H1 (cell line): Measurements from ENCODE around the gene GSTA2. TPM values are rescaled to one million over a fixed set of nuclear protein-coding genes. Genes with fewer than 3 reads are reported as not detected.

Experiments used
- ASH2L ChIP-seq: fragments of 200-600, 300-600 bp; sonication (generic); IDR thresholded peaks from one replicate; pipeline ENCODE4 v1.7.1; 2017; ENCODE audit warnings: low read length
- CEBPB ChIP-seq: IDR thresholded peaks from 2 replicates; pipeline ENCODE4 v1.6.1; 2012; ENCODE audit warnings: low read depth, low read length
- CHD7 ChIP-seq: fragments of 300-600 bp; sonication (generic); IDR thresholded peaks from 2 replicates; pipeline ENCODE4 v1.7.1; 2012; ENCODE audit warnings: low read length, moderate library complexity, mild to moderate bottlenecking, inconsistent platforms; ENCODE audit not compliant: insufficient replicate concordance
- E2F6 ChIP-seq: IDR thresholded peaks from 2 replicates; pipeline ENCODE4 v1.6.1; 2012; ENCODE audit warnings: inconsistent platforms
- EP300 ChIP-seq, 2 experiments: IDR thresholded peaks; 1 replicate in 1 of 2; 2 replicates in 1 of 2; pipeline ENCODE4 v1.6.1; 2011 to 2012; ENCODE audit warnings: low read depth in 2 of 2, low read length in 2 of 2, mild to moderate bottlenecking in 2 of 2, borderline replicate concordance in 1 of 2, inconsistent platforms in 1 of 2, moderate library complexity in 1 of 2
- GABPA ChIP-seq: IDR thresholded peaks from 2 replicates; pipeline ENCODE4 v1.6.1; 2011; ENCODE audit warnings: mild to moderate bottlenecking, low read length, moderate library complexity, borderline replicate concordance; ENCODE audit not compliant: insufficient read depth
- KDM4A ChIP-seq: IDR thresholded peaks from one replicate; pipeline ENCODE4 v1.7.1; 2012; ENCODE audit warnings: low read depth, mild to moderate bottlenecking, moderate library complexity, low read length, inconsistent platforms; ENCODE audit not compliant: severe bottlenecking
- PHF8 ChIP-seq: fragments of 200-600 bp; sonication (generic); conservative IDR thresholded peaks from 2 replicates; pipeline ENCODE4 v1.7.1; 2012; ENCODE audit warnings: low read depth, mild to moderate bottlenecking, inconsistent platforms, low read length, moderate library complexity
- RFX5 ChIP-seq: IDR thresholded peaks from 2 replicates; pipeline ENCODE4 v1.6.1; 2011; ENCODE audit warnings: low read depth, low read length, improper control_type of control experiment, borderline replicate concordance
- SP1 ChIP-seq: IDR thresholded peaks from 2 replicates; pipeline ENCODE4 v1.6.1; 2011; ENCODE audit warnings: low read depth, low read length
- TEAD4 ChIP-seq: IDR thresholded peaks from 2 replicates; pipeline ENCODE4 v1.6.1; 2012; ENCODE audit warnings: low read depth, low read length, inconsistent platforms, mixed read lengths
- polyA plus RNA-seq, 7 experiments: library from polyadenylated mRNA; depleted of rRNA in 3 of 7; stranded (reverse) in 5 of 7; unstranded in 2 of 7; fragments of >200 nt in 5 of 7; fragments of 200-250 nt in 2 of 7; gene quantifications; 1 replicate in 5 of 7; 2 replicates in 1 of 7; 4 replicates in 1 of 7; pipeline versions ENCODE4 v1.2.1 to v1.2.3, GENCODE V29; 2011 to 2013; ENCODE audit warnings: missing spikeins in 2 of 7, mixed read lengths in 2 of 7
- total RNA-seq: library from RNA; stranded (reverse); fragmentation: NEBNext Ultra II Directional; extraction: Animal tissue kit (Norgen Biotek cat#: 25700); gene quantifications from 2 replicates; pipeline ENCODE4 v1.2.1, GENCODE V29; 2021

The GSTA2 gene
- total and polyA plus RNA-seq, 2 of the 8 experiments (the other 6 are each of a cell fraction or from before 2014, with no cell fraction given) = 0.05 TPM; not detected in 1

GRCh38 chr6:52727908-52728307 lies 35.4 kb downstream of the GSTA2 start (continued):
- no peak for TF ChIP-seq CHD7
- TF ChIP-seq KDM4A = no peak
- TF ChIP-seq SP1 = no peak
- no peak for TF ChIP-seq EP300 (IDR thresholded peaks at IDR 0.05; ENCODE audit: borderline replicate concordance in 1 of 2, low read depth in 2 of 2, low read length in 2 of 2)
- no peak for TF ChIP-seq E2F6
- no peak for TF ChIP-seq GABPA
- TF ChIP-seq PHF8 = no peak
- no peak for TF ChIP-seq TEAD4
- TF ChIP-seq CEBPB = no peak
- TF ChIP-seq ASH2L = no peak
- no peak for TF ChIP-seq RFX5
